ENCODE measurements around the gene BCAN. TPM values are rescaled to one million over a fixed set of nuclear protein-coding genes. Genes with fewer than 3 reads are reported as not detected.

BCAN gene
- total RNA-seq, 1 donor from 2014 or later = not detected

GRCh38 chr1:156676114-156676819 is 34.4 kb downstream of the BCAN start:
- DNase-seq (ENCODE audit: low read depth in 2 of 2) = peak; percentile 43 to 44

- DNase-seq (ENCODE audit: low read depth in 2 of 2) = peak; percentile 69 to 77
Observed at GRCh38 chr1:156676820-156677615, 35.1 kb downstream of the BCAN start, which contains the start of gene NES. Gene NES (minus strand): TSS chr1:156677407. CDS start chr1:156677264, 143 bp downstream.

- peak; percentile 84 to 88 for DNase-seq (ENCODE audit: low read depth in 2 of 2)
Observed at GRCh38 chr1:156677616-156678596, 36.0 kb downstream of the BCAN start.

GRCh38 chr1:156680056-156680455 is 38.1 kb downstream of the BCAN start:
- no peak for DNase-seq (ENCODE audit: low read depth in 2 of 2)

- DNase-seq (ENCODE audit: low read depth in 2 of 2) = no peak
Observed at GRCh38 chr1:156681196-156681960, 39.5 kb downstream of the BCAN start.

- DNase-seq (ENCODE audit: low read depth in 2 of 2) = no peak
Observed at GRCh38 chr1:156682166-156682890, 40.4 kb downstream of the BCAN start.

GRCh38 chr1:156684227-156684782 is 42.4 kb downstream of the BCAN start:
- no peak for DNase-seq (ENCODE audit: low read depth in 2 of 2)

GRCh38 chr1:156689035-156689952 is 47.4 kb downstream of the BCAN start:
- peak; percentile 71 to 75 for DNase-seq (ENCODE audit: low read depth in 2 of 2)

GRCh38 chr1:156689953-156690674 is 48.2 kb downstream of the BCAN start:
- no peak for DNase-seq (ENCODE audit: low read depth in 2 of 2)

GRCh38 chr1:156690675-156691036 is 48.7 kb downstream of the BCAN start:
- no peak for DNase-seq (ENCODE audit: low read depth in 2 of 2)

GRCh38 chr1:156691191-156691590 is 49.3 kb downstream of the BCAN start:
- DNase-seq (ENCODE audit: low read depth in 2 of 2) = no peak

- DNase-seq (ENCODE audit: low read depth in 2 of 2) = no peak
Observed at GRCh38 chr1:156691665-156692440, 49.9 kb downstream of the BCAN start.

GRCh38 chr1:156692441-156692924 is 50.6 kb downstream of the BCAN start:
- no peak for DNase-seq (ENCODE audit: low read depth in 2 of 2)

GRCh38 chr1:156692925-156693847 is 51.3 kb downstream of the BCAN start:
- DNase-seq (ENCODE audit: low read depth in 2 of 2) = no peak

GRCh38 chr1:156693848-156694689 is 52.2 kb downstream of the BCAN start:
- no peak for DNase-seq (ENCODE audit: low read depth in 2 of 2)
